ENCODE results near the gene ESYT2.

The ESYT2 gene

GRCh38 chr7:158757404-158757989 is 71.8 kb downstream of the ESYT2 start:
- in situ Hi-C loops (cut with MboI; ENCODE audit: low pct_unique_long_range_greater_than_20kb, low sequenced_read_pairs): no loop called here
- DNase-seq: no peak

GRCh38 chr7:158754746-158755444 is 74.4 kb downstream of the ESYT2 start:
- no peak for DNase-seq
- in situ Hi-C loops (cut with MboI; ENCODE audit: low pct_unique_long_range_greater_than_20kb, low sequenced_read_pairs): no loop called here

- in situ Hi-C loops (cut with MboI; ENCODE audit: low pct_unique_long_range_greater_than_20kb, low sequenced_read_pairs): no loop called here
- no peak for DNase-seq
Observed at GRCh38 chr7:158753900-158754299, 75.4 kb downstream of the ESYT2 start.

- no peak for DNase-seq
- in situ Hi-C loops (cut with MboI; ENCODE audit: low pct_unique_long_range_greater_than_20kb, low sequenced_read_pairs): no loop called here
Observed at GRCh38 chr7:158751751-158752150, 77.6 kb downstream of the ESYT2 start.

GRCh38 chr7:158751199-158751598 is 78.1 kb downstream of the ESYT2 start:
- no peak for DNase-seq
- in situ Hi-C loops (cut with MboI; ENCODE audit: low pct_unique_long_range_greater_than_20kb, low sequenced_read_pairs): no loop called here

- in situ Hi-C loops (cut with MboI; ENCODE audit: low pct_unique_long_range_greater_than_20kb, low sequenced_read_pairs): no loop called here
Observed at GRCh38 chr7:158750702-158751101, 78.6 kb downstream of the ESYT2 start.

GRCh38 chr7:158749396-158749795 is 79.9 kb downstream of the ESYT2 start:
- in situ Hi-C loops (cut with MboI; ENCODE audit: low pct_unique_long_range_greater_than_20kb, low sequenced_read_pairs): no loop called here
- no peak for DNase-seq

More at GRCh38 chr7:158750702-158751101, 78.6 kb downstream of the ESYT2 start:
- no peak for DNase-seq

- in situ Hi-C loops (cut with MboI; ENCODE audit: low pct_unique_long_range_greater_than_20kb, low sequenced_read_pairs): no loop called here
- DNase-seq: no peak
Observed at GRCh38 chr7:158748335-158748734, 81.0 kb downstream of the ESYT2 start.

- in situ Hi-C loops (cut with MboI; ENCODE audit: low pct_unique_long_range_greater_than_20kb, low sequenced_read_pairs): no loop called here
- DNase-seq: no peak
Observed at GRCh38 chr7:158747408-158747807, 81.9 kb downstream of the ESYT2 start.

GRCh38 chr7:158746957-158747356 is 82.4 kb downstream of the ESYT2 start:
- in situ Hi-C loops (cut with MboI; ENCODE audit: low pct_unique_long_range_greater_than_20kb, low sequenced_read_pairs): no loop called here
- no peak for DNase-seq

GRCh38 chr7:158745057-158745715 is 84.1 kb downstream of the ESYT2 start:
- in situ Hi-C loops (cut with MboI; ENCODE audit: low pct_unique_long_range_greater_than_20kb, low sequenced_read_pairs): no loop called here
- DNase-seq: no peak

- DNase-seq: no peak
- in situ Hi-C loops (cut with MboI; ENCODE audit: low pct_unique_long_range_greater_than_20kb, low sequenced_read_pairs): no loop called here
Observed at GRCh38 chr7:158744070-158744469, 85.2 kb downstream of the ESYT2 start.

GRCh38 chr7:158743219-158743618 is 86.1 kb downstream of the ESYT2 start:
- in situ Hi-C loops (cut with MboI; ENCODE audit: low pct_unique_long_range_greater_than_20kb, low sequenced_read_pairs): no loop called here
- no peak for DNase-seq

GRCh38 chr7:158742065-158742821 is 87.1 kb downstream of the ESYT2 start:
- in situ Hi-C loops (cut with MboI; ENCODE audit: low pct_unique_long_range_greater_than_20kb, low sequenced_read_pairs): no loop called here
- DNase-seq: no peak

GRCh38 chr7:158741294-158741666 is 88.0 kb downstream of the ESYT2 start:
- DNase-seq: no peak
- in situ Hi-C loops (cut with MboI; ENCODE audit: low pct_unique_long_range_greater_than_20kb, low sequenced_read_pairs): no loop called here

- in situ Hi-C loops (cut with MboI; ENCODE audit: low pct_unique_long_range_greater_than_20kb, low sequenced_read_pairs): no loop called here
Observed at GRCh38 chr7:158740657-158741293, 88.5 kb downstream of the ESYT2 start.

GRCh38 chr7:158740013-158740656 is 89.2 kb downstream of the ESYT2 start:
- in situ Hi-C loops (cut with MboI; ENCODE audit: low pct_unique_long_range_greater_than_20kb, low sequenced_read_pairs): no loop called here
- DNase-seq: peak; percentile 89

More at GRCh38 chr7:158740657-158741293, 88.5 kb downstream of the ESYT2 start:
- DNase-seq: no peak

- in situ Hi-C loops (cut with MboI; ENCODE audit: low pct_unique_long_range_greater_than_20kb, low sequenced_read_pairs): no loop called here
- no peak for DNase-seq
Observed at GRCh38 chr7:158738841-158739240, 90.5 kb downstream of the ESYT2 start.
